HG03558 (cell line): Measurements from ENCODE around the gene SLC23A2.
"Not testable (repeated sequence)": the region's sequence is repeated elsewhere in the genome, so short reads cannot be mapped to it uniquely, and the experiment has no call there.

Experiments used
- ATAC-seq: cut with Tn5 transposase; IDR thresholded peaks from one replicate; pipeline ENCODE4 v1.9.1; 2021; ENCODE audit warnings: moderate number of reproducible peaks; ENCODE audit not compliant: unreplicated experiment; ENCODE audit errors: extremely low read depth

The SLC23A2 gene

DNA sequence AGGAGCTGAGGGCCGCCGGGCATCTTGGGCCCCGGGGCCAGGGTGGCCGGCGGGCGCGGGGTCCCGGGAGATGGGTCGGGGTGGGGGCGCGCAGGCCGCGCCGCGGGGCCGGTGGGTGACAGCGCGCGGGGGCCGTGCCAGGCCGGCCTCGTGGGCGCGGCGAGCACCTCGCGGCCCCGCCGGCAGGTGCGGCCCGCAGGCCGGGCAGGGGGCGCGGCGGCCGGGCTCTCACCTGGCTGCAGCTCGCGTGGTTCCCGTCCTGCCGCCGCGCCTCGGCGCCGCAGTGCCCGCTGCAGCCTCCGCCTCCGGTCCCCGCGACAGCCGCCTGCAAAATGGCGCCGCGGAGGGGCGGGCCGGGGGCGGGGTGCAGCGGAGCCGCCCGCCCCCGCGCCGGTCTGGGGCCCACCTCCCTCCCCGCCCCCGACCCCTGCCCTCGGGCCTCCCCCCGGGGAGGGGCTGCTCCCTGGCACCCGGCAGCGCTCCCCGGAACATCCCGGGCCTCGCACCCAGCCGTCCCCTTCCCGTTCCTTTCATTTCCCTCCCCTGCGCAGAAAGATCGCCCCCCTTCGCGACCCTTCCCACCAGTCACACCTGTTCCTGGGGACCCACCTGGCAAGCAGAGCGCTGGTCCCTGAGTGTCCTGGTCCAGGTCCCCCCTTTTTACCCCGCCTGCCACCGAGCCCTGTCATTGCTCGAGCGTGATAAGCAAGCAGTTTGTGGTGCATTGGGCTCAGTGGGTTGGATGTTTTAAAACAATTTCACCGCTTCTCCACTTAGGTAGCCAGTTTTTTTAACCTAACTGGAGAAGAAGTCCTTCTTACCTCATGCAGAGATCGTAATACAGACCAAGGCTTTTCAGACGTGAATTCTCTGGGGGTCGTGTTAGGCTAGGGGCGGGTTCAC lies at the start of gene SLC23A2:
SLC23A2 (minus strand) TSS at position 337 of the 903 bp plus-strand sequence. CDS start 68,948 bp downstream, outside the sequence.
- ATAC-seq = no peak

DNA sequence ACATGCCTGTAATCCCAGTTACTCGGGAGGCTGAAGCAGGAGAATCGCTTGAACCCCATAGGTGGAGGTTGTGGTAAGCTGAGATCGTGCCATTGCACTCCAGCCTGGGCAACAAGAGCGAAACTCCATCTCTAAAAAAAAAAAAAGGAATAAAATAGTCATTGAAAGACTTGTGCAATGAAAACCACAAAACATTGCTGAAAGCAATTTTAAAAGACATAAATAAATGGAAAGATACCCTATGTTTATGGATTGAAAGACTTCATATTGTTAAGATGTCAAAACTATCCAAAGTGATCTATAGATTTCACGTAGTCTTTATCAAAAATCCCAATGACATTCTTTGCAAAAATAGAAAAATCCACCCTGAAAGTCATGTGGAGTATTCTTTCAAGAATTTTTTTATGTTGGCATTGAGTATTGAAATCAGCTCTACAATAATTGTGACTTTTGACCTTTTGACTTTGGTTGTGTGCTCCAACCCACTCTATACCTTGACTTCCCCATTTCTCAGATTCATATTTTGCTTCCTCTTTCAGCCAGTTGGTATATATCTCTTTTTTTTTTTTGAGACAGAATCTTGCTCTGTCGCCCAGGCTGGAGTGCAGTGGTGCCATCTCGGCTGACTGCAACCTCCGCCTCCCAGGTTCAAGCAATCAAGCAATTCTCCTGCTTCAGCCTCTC lies 45.5 kb upstream of the SLC23A2 start:
- ATAC-seq = no peak

DNA sequence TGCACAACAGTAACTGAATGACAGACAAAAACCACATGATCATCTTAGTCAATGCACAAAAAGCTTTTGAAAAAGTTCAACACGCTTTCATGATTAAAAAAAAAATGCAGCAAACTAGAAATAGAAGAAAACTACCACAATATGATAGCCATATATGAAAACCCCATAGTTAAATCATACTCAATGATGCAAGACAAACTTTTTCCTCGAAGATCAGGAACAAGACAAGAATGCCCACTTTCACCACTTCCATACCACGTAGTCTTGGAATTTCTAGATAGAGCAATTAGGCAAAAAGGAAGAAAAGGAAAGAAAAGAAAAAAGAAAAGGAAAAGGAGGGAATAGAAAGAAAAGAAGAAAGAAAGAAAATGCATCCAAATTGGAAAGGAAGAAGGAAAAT lies 44.6 kb upstream of the SLC23A2 start:
- ATAC-seq = no peak

DNA sequence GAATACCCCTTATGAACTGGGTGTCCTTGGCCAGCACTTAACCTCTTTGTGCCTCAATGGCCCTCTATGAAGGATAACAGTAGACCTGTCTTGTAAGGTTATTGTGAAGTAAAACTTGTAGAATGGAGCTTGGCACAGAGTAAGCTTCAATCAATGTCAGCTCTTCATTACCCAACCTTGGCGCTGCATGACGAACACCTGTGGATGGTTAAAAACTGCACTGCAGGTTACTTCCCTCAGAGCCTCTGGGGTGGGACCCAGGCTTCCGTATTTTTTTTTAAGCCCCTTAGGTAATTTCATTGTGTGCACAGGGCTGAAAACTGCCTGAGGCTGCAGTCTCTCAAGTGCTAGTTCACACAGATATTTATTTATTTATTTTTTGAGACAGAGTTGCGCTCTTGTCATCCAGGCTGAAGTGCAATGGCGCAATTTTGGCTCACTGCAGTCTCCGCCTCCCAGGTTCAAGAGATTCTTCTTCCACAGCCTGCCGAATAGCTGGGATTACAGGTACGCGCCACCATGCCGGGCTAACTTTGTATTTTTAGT lies 42.8 kb upstream of the SLC23A2 start:
- ATAC-seq = no peak

DNA sequence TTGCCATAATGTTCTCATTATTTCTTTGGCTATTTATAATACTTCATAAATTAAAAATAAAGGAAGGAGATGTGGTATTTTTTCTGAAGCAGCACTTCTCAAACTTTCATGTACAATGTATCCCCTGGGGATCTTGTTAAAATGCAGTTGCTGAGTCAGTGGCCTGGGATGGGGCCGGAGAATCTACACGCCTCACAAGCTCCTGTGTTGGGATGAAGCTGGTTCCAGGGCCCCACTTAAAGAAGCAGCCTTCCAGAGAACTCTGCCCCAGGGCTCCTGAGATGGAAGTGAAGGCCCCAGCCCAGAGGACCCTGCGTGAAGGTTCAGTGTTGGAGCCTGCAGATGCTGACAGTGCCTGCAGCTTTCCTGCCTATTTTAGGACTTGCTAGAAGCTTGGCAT lies 40.1 kb upstream of the SLC23A2 start:
- ATAC-seq = no peak

- no peak for ATAC-seq
These were observed 39.0 kb upstream of the SLC23A2 start for GRCh38 chr20:5040345-5040744.

GRCh38 chr20:5039889-5040288 lies 38.6 kb upstream of the SLC23A2 start:
- ATAC-seq = no peak

- ATAC-seq = no peak
These were observed 37.9 kb upstream of the SLC23A2 start for GRCh38 chr20:5039255-5039657.

GRCh38 chr20:5036828-5037227 lies 35.5 kb upstream of the SLC23A2 start:
- no peak for ATAC-seq

GRCh38 chr20:5035518-5035917 lies 34.2 kb upstream of the SLC23A2 start:
- not testable (repeated sequence) for ATAC-seq

DNA sequence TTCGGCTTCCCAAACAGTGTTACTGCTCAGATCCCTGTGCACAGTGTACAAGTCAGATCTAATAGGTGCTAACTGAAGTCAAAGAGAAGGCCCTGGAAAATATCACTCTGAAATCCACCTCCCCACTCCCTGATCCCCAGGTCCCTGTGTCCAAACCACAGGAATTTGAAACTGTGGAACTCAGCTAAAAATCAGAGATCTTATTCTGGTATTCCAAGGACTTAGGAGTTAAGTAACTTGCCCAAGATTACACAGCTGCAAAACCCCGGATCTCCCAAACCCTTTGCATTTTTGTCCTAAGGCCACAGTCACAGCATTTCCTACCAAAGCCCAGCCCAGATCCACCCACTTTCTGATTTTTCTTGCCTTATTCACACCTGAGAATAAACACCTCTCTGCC lies 32.3 kb upstream of the SLC23A2 start:
- ATAC-seq = no peak

DNA sequence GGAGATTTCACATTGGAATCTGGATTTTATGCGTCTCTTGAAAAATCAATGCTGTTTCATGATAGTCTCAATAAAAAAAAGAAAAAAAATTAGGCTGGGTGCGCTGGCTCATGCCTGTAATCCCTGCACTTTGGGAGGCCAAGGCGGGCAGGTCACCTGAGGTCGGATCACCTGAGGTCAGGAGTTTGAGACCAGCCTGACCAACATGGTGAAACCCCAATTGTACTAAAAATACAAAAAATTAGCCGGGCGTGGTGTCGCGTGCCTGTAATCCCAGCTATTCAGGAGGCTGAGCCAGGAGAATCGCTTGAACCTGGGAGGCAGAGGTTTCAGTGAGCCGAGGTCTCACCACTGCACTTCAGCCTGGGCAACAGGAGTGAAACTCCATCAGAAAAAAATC lies 30.4 kb upstream of the SLC23A2 start:
- ATAC-seq = not testable (repeated sequence)

DNA sequence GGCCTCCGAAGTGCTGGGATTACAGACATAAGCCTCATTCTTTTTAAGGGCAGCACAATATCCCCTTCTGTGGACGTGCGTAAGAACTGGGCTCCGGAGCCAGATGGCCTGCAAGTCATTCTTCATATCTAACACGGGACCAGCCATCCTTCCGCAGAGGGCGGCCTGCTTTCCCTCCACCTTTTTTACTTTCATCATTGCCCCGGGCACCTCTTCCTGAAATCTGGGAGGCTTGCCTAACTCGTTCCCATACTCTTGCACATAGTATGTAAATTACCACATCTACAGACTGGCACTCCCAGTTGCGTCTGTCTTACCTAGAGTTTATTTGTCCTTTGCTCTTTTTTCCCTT lies 29.9 kb upstream of the SLC23A2 start:
- no peak for ATAC-seq

DNA sequence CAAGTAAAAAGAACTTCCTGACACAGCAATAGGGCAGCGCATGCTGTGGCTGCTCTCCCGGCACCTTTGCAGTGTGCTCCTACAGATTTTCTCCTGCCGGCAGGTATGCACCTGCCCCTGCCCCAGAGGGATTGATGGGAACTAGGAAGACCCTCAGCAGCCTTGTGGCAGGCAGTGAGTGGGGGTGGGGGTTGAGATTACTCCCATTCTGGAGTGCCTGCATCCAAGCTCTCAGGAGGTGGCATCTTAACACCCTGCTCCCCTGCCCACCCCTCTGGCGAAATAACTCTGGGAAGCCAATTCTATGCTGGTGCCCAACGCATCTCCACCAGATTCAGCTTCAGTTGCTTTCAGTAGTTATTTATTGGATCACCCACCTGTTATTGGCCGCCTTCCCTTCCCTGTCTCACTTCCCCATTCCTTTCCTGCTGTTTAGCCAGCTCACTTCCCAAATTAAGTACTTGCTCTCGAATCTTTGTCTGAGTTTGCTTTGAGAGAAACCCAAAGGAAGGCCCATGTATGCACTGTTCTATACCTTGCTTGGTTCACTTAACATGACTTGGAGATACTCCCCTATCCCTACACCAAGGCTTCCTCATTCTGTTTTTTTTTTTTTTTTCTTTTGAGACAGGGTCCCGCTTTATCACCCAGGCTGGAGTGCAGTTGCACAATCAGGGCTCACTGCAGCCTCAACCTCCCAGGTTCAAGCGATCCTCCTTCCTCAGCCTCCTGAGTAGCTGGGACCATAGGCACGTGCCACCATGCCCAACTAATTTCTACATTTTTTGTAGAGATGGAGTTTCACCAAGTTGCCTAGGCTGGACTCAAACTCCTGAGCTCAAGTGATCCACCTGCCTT lies 29.3 kb upstream of the SLC23A2 start:
- ATAC-seq = no peak

DNA sequence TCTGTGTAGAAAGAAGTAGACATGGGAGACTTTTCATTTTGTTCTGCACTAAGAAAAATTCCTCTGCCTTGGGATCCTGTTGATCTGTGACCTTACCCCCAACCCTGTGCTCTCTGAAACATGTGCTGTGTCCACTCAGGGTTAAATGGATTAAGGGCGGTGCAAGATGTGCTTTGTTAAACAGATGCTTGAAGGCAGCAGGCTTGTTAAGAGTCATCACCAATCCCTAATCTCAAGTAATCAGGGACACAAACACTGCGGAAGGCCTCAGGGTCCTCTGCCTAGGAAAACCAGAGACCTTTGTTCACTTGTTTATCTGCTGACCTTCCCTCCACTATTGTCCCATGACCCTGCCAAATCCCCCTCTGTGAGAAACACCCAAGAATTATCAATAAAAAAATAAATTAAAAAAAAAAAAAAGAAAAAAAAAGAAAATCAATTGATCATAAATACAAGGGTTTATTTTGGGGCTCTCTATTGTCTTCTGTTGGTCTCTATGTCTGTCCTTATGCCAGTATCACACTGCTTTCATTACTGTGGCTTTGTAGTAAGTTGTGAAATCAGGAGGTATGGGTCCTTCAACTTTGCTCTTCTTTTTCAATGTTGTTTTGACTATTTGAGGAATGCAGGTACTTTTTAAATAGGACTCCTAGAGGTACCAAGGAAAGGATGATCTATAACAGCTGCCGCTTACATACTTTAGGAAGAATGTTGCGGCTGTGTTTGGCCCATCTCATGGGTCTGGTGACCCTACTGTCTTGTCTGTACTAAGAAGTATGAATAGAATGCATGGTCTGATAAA lies 27.1 kb upstream of the SLC23A2 start:
- ATAC-seq = not testable (repeated sequence)

DNA sequence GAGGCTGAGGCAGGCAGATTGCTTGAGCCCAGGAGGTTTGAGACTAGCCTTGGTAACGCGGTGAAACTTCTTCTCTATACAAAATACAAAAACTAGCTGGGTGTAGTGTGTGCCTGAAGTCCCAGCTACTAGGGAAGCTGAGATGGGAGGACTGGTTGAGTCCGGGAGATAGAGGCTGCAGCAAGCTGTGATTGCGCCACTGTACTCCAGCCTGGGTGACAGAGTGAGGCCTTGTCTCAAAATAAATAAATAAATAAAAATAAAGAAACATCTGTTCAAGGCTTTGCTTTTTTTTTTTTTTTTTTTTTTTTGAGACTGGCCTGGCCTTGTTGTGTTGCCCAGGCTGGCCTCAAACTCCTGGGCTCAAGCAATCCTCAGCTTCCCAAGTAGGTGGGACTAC lies 23.7 kb upstream of the SLC23A2 start:
- no peak for ATAC-seq

- no peak for ATAC-seq
These were observed 22.8 kb upstream of the SLC23A2 start for GRCh38 chr20:5024103-5024502.

- ATAC-seq = not testable (repeated sequence)
These were observed 21.9 kb upstream of the SLC23A2 start for GRCh38 chr20:5023171-5023570.

- no peak for ATAC-seq
These were observed 19.4 kb upstream of the SLC23A2 start for GRCh38 chr20:5020760-5021159.
